ENCODE measurements around the gene NME3.

- TF ChIP-seq POLR2AphosphoS5 (IDR thresholded peaks at IDR 0.05) (no peak), CTCF (IDR thresholded peaks at IDR 0.05) (no peak), POLR2A (IDR thresholded peaks at IDR 0.05) (no peak)
Observed at GRCh38 chr16:1731603-1732002, 39.7 kb downstream of the NME3 start.
